GM12878 (cell line): Measurements from ENCODE around the gene SLC5A6. TPM values are rescaled to one million over a fixed set of nuclear protein-coding genes. Genes with fewer than 3 reads are reported as not detected.

Source experiments
- BCL11A ChIP-seq: IDR thresholded peaks from 2 replicates; pipeline ENCODE4 v1.6.1; 2011; ENCODE audit warnings: low read depth, low read length
- EED ChIP-seq: sonication (generic); IDR thresholded peaks from 2 replicates; pipeline ENCODE4 v1.6.1; 2016; ENCODE audit warnings: antibody characterized with exemption, low read depth
- MLLT1 ChIP-seq: fragments of 450-650 bp; IDR thresholded peaks from 2 replicates; pipeline ENCODE4 v1.6.1; 2016; ENCODE audit warnings: mild to moderate bottlenecking
- PAX5 ChIP-seq: IDR thresholded peaks from 2 replicates; pipeline ENCODE4 v1.6.1; 2011; ENCODE audit warnings: low read depth, low read length, borderline replicate concordance
- RELA ChIP-seq: fragments of 450-650 bp; IDR thresholded peaks from 2 replicates; pipeline ENCODE4 v1.8.0; 2014; ENCODE audit warnings: borderline replicate concordance; ENCODE audit not compliant: partially characterized antibody
- TAF1 ChIP-seq: IDR thresholded peaks from 2 replicates; pipeline ENCODE4 v1.6.1; 2011; ENCODE audit warnings: mild to moderate bottlenecking, low read depth, low read length, borderline replicate concordance
- ZBTB11 ChIP-seq: fragments of 450-650 bp; formaldehyde crosslinking; IDR thresholded peaks from 2 replicates; pipeline ENCODE4 v1.5.0; 2022; ENCODE audit warnings: mild to moderate bottlenecking, missing genetic modification characterization
- ZNF207 ChIP-seq: fragments of 450-650 bp; IDR thresholded peaks from 2 replicates; pipeline ENCODE4 v1.6.1; 2014; ENCODE audit warnings: antibody characterized with exemption, mild to moderate bottlenecking, borderline replicate concordance
- ZSCAN29 ChIP-seq: fragments of 450-650 bp; IDR thresholded peaks from 2 replicates; pipeline ENCODE4 v1.6.1; 2017; ENCODE audit warnings: mild to moderate bottlenecking, moderate library complexity
- polyA plus RNA-seq, 11 experiments: library from polyadenylated mRNA; depleted of rRNA in 4 of 11; unstranded in 6 of 11; stranded (reverse) in 5 of 11; fragments of >200 nt; fragmentation: Nextera tagmentation in 4 of 11; fragmentation: Illumina TruSeq in 1 of 11; extraction: Ambion mirVana in 4 of 11; extraction: Trizol in 1 of 11; gene quantifications; 1 replicate in 1 of 11; 2 replicates in 10 of 11; pipeline versions ENCODE4 v1.2.1 to v1.2.3, GENCODE V29; 2011 to 2016; ENCODE audit warnings: inconsistent platforms in 2 of 11, missing spikeins in 2 of 11, low read depth in 1 of 11
- total RNA-seq, 4 experiments: library from RNA; depleted of rRNA in 3 of 4; stranded (reverse); fragments of >200 nt in 3 of 4; fragmentation: Illumina TruSeq in 1 of 4; extraction: Trizol in 1 of 4; gene quantifications; 2 replicates each; pipeline versions ENCODE4 v1.2.1 to v1.2.3, GENCODE V29; 2013 to 2021
- TF ChIP-seq, protein P1 (sequence below): fragments of 450-650 bp; IDR thresholded peaks from 2 replicates; pipeline ENCODE4 v1.6.1; 2017; ENCODE audit warnings: mild to moderate bottlenecking, moderate library complexity
- TF ChIP-seq, protein P2 (sequence below): IDR thresholded peaks from 2 replicates; pipeline ENCODE4 v1.6.1; 2011; ENCODE audit warnings: mild to moderate bottlenecking, low read depth, low read length, moderate library complexity; ENCODE audit not compliant: insufficient replicate concordance
- TF ChIP-seq, protein P3 (sequence below): IDR thresholded peaks from 2 replicates; pipeline ENCODE4 v1.6.1; 2012; ENCODE audit warnings: improper control_type of control experiment, low read depth, low read length; ENCODE audit not compliant: insufficient replicate concordance

Gene SLC5A6
- total and polyA plus RNA-seq, 10 of the 15 experiments (the other 5 are each of a cell fraction or from before 2014, with no cell fraction given) = 13.1 to 101 (median 55.3) TPM

DNA sequence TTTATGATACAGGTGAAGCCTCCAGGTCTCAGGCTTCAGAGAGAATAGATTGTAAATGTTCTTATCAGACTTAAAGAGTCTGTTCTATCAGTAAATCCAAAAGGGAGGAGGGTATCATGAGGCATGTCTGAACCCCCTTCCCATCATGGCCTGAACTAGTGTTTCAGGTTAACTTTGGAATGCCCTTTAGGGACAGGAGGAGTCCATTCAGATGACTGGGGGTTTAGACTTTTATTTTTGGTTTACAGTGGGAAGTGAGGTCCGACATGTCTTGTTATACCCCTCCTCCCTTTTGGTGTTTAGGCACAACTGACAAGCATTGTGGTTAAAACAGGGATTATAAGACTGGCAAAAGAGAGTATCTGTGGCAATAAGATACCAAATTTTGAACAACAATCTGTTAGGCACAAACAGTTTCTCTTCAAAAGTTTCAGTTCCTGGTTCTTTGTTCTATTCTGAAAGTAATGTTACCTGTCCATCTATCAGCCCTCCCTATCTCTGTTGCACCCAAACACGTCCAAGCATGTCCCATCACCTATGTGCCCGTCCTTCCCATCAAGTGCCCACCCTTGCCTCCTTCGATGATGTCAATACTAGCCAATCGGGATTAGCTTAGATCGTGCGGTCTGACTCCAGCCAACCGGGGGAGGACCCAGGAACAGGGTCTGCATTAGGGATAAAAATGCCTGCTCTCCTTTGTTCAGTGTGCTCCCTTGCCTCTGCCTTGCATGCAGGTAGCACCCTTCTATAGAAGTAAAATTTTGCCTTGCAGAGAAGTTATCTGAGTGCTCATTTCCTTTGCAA lies 46.9 kb downstream of the SLC5A6 start (continued):
- TF ChIP-seq ZBTB11 (CRISPR knock-in tag) (no peak), ZNF207 (no peak), TAF1 (no peak), MLLT1 (no peak), RELA (no peak), ZSCAN29 (no peak), PAX5 (no peak), EED (no peak), BCL11A (no peak)
- TF ChIP-seq, protein P1, sequence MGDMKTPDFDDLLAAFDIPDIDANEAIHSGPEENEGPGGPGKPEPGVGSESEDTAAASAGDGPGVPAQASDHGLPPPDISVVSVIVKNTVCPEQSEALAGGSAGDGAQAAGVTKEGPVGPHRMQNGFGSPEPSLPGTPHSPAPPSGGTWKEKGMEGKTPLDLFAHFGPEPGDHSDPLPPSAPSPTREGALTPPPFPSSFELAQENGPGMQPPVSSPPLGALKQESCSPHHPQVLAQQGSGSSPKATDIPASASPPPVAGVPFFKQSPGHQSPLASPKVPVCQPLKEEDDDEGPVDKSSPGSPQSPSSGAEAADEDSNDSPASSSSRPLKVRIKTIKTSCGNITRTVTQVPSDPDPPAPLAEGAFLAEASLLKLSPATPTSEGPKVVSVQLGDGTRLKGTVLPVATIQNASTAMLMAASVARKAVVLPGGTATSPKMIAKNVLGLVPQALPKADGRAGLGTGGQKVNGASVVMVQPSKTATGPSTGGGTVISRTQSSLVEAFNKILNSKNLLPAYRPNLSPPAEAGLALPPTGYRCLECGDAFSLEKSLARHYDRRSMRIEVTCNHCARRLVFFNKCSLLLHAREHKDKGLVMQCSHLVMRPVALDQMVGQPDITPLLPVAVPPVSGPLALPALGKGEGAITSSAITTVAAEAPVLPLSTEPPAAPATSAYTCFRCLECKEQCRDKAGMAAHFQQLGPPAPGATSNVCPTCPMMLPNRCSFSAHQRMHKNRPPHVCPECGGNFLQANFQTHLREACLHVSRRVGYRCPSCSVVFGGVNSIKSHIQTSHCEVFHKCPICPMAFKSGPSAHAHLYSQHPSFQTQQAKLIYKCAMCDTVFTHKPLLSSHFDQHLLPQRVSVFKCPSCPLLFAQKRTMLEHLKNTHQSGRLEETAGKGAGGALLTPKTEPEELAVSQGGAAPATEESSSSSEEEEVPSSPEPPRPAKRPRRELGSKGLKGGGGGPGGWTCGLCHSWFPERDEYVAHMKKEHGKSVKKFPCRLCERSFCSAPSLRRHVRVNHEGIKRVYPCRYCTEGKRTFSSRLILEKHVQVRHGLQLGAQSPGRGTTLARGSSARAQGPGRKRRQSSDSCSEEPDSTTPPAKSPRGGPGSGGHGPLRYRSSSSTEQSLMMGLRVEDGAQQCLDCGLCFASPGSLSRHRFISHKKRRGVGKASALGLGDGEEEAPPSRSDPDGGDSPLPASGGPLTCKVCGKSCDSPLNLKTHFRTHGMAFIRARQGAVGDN = no peak
- TF ChIP-seq, protein P2, sequence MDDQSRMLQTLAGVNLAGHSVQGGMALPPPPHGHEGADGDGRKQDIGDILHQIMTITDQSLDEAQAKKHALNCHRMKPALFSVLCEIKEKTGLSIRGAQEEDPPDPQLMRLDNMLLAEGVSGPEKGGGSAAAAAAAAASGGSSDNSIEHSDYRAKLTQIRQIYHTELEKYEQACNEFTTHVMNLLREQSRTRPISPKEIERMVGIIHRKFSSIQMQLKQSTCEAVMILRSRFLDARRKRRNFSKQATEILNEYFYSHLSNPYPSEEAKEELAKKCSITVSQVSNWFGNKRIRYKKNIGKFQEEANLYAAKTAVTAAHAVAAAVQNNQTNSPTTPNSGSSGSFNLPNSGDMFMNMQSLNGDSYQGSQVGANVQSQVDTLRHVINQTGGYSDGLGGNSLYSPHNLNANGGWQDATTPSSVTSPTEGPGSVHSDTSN = no peak
- TF ChIP-seq, protein P3, sequence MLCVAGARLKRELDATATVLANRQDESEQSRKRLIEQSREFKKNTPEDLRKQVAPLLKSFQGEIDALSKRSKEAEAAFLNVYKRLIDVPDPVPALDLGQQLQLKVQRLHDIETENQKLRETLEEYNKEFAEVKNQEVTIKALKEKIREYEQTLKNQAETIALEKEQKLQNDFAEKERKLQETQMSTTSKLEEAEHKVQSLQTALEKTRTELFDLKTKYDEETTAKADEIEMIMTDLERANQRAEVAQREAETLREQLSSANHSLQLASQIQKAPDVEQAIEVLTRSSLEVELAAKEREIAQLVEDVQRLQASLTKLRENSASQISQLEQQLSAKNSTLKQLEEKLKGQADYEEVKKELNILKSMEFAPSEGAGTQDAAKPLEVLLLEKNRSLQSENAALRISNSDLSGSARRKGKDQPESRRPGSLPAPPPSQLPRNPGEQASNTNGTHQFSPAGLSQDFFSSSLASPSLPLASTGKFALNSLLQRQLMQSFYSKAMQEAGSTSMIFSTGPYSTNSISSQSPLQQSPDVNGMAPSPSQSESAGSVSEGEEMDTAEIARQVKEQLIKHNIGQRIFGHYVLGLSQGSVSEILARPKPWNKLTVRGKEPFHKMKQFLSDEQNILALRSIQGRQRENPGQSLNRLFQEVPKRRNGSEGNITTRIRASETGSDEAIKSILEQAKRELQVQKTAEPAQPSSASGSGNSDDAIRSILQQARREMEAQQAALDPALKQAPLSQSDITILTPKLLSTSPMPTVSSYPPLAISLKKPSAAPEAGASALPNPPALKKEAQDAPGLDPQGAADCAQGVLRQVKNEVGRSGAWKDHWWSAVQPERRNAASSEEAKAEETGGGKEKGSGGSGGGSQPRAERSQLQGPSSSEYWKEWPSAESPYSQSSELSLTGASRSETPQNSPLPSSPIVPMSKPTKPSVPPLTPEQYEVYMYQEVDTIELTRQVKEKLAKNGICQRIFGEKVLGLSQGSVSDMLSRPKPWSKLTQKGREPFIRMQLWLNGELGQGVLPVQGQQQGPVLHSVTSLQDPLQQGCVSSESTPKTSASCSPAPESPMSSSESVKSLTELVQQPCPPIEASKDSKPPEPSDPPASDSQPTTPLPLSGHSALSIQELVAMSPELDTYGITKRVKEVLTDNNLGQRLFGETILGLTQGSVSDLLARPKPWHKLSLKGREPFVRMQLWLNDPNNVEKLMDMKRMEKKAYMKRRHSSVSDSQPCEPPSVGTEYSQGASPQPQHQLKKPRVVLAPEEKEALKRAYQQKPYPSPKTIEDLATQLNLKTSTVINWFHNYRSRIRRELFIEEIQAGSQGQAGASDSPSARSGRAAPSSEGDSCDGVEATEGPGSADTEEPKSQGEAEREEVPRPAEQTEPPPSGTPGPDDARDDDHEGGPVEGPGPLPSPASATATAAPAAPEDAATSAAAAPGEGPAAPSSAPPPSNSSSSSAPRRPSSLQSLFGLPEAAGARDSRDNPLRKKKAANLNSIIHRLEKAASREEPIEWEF = no peak
